Right lung (tissue), 5 donors: ENCODE measurements around the gene PRKCE. TPM values are rescaled to one million over a fixed set of nuclear protein-coding genes. Genes with fewer than 3 reads are reported as not detected.
A peak's percentile ranks its signal among the peaks of the same experiment; 100 is the strongest.
"Not testable (repeated sequence)": the region's sequence is repeated elsewhere in the genome, so short reads cannot be mapped to it uniquely, and the experiment has no call there.

Source experiments
- DNase-seq, 2 donors: peaks; one replicate each; pipeline ENCODE4 v3.0.0-alpha.2; 2013
- polyA plus RNA-seq, 5 donors: library from polyadenylated mRNA; unstranded; fragments of 120-200 nt; gene quantifications; one replicate each; pipeline versions ENCODE4 v1.2.1 to v1.2.3, GENCODE V29; 2013; ENCODE audit warnings: inconsistent platforms in 1 of 5, low replicate concordance in 1 of 5; ENCODE audit not compliant: insufficient read length in 5 of 5, insufficient read depth in 1 of 5

Gene PRKCE
- polyA plus RNA-seq, 5 donors = 12.5 to 14.5 (median 12.8) TPM

DNA sequence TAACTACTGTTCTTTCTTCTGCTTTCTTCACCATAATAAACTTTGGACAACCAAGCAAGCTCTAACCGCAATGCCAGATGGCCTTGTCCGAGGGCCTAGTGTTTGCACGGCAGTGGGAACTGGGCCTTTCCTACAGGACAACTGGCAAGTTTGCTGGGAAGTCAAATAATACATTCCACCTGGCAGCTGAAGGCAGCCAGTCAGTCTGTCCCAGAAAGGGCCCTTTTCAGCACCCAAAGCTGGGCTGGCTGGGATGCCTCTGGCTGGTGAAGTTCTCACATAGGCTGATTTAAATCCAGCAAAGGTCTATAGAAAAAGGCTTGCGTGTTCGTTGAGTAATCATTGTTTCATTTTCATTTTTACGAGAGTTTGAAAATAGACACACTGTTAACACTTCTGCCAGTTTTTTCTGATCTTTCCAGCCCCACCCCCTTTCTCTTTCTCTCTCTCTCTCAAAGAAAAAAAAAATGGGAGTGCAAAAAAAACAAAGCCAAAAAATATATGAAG is 535.7 kb downstream of the PRKCE start:
- DNase-seq = peak in 1 of 2 donors; percentile 43

DNA sequence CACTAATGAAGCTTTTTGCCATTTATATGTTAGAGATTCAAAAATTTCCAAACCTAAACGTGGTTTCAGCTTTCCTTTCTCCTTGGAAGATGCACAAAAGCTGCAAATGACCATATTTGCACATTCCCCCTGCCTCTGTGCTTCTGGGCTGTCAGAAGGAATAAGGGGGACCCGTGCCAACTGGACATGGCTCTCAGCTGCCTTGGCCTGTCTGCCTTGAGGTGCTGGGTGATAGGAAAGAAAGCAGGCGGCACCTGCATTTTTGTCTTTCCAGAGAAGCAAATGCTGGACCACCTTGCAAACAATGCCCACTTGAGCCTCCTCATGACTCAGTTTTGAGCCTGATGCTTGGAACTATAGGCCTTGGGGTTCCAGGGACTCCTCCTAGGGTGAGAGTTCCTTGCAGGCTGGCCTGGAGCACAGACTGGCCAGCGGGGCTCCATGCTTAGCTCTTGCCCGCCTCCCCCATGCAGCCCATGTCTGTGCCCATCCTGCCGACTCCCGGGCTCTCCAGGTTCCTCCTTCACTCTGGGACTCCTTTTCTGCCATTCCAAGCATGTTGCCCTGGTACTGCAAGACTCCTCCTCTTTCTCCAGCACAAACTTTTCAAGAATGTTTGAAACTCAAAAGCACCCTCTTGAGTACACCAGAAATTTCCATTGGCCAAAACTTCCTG is 536.7 kb downstream of the PRKCE start:
- no peak for DNase-seq

DNA sequence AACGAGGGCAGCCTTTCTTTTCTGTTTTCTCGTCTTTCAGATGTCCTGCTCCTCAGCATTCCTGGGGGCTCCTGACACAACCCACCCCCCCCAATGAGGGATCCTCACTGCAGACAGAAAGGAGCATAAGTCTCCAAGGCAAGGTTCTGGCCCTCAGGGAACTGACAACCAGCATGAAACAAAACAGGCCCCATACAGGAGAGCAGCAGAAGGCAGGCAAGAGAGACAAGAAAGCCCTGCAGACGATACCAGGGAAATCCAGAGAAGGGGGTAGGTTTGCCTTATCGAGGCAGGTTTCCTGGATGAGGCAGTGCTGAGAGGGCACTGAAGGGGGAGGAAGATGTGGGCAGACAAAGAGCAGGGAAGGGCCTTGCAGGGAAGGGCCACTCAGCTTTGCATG is 541.9 kb downstream of the PRKCE start:
- no peak for DNase-seq

DNA sequence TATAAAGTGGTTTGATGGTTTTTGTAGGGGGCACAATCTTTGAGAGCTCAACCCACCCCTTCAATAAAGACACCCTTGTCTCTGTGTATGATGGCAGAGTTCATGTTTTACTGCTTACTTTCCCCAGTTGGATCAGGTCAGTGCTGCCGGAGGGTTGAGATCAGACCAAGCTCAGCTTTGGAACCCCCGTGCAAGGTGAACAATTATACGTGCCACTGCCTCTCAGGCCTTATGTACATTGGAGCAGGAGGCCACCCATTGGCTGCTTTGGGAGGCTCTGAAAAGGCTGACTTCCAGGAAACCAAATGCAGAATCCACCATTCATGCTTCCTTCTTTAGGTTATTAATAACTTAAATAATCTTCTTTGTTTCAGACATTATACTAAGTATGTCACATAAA is 542.4 kb downstream of the PRKCE start:
- DNase-seq = no peak

DNA sequence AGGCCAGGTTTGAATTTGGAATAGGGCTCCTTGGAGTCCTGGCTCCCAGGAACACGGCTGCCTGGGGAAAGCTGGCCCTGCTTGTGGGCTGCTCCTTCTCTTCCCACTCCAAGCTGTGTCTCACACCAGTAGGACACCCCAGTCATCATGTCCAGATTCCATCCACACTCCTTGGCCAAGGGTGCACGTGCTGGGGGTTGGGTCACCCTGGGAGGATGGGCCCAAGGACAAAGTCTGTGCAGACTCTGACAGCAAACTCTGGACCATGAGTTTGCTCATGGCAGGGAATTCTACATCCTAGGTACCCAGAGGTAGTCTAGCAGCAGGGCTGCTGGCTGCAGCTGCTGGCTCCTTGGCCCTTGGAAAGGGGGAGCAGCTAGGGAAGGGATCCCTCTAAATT is 543.4 kb downstream of the PRKCE start:
- DNase-seq = no peak

DNA sequence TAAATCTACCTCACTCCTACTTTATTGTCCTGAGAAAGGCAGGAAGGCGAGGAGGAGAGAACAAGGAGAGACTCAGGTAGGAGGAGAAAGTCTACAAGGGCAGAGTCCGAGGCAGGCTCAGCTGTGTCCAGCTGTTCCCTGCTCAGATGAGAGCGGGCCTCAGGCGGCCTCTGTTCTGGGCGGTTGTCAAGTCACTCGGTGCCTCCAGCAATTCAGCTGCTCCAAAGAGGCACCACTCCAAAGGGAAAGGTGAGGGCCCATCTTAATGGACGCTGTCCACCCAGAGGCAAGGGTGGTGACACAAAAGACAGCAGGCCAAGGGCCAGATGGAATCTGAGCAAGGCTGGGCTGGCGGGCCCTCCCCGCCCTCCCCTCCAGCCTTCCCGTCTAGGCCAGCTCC is 544.3 kb downstream of the PRKCE start:
- DNase-seq = no peak

DNA sequence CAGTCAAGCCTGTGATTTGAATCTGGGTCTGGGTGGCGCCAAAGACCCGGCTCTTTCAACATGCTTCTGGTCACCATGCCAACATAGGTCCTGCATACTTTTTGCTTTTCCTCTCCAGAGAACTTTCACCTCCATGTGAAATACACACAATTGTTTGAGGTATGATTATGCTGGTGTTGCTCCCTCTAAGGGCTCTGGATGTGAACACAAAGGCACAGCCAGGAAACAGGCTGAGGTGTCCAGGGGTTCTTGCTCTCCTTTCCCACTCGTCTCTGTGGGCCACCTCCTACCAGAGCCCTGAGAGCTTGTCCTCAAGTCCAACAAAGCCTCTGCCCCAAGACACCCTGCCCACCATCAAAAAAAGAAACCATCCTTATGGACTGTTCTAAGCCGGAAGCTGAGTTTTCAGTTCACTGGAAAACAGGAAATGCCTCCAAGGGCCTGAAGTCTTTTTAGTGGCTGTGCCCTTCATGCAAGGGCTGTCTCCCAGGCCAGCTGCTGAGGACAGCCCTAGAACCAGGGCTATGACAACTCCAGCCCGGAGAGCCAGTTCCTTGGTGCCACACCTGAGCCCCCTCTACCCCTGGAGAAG is 545.5 kb downstream of the PRKCE start:
- DNase-seq = no peak

DNA sequence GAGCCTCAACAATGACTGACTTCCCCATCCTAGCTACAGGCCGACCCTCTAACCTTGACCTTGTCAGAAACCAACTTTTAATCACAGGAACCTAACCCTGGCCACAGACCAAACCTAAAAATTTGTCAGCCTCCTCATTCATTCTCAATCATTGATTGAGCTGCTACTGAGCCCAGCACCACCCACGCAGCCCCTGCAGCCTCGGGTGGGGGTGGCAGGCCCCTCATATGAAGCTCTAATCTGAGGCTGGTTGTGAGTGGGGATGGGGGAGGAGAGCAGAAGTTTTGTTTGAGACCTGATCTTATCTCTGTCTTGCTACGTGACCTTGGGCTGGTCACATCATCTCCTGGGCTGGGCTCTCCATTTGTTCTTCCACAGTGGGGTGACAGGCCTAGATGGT is 546.2 kb downstream of the PRKCE start:
- no peak for DNase-seq

DNA sequence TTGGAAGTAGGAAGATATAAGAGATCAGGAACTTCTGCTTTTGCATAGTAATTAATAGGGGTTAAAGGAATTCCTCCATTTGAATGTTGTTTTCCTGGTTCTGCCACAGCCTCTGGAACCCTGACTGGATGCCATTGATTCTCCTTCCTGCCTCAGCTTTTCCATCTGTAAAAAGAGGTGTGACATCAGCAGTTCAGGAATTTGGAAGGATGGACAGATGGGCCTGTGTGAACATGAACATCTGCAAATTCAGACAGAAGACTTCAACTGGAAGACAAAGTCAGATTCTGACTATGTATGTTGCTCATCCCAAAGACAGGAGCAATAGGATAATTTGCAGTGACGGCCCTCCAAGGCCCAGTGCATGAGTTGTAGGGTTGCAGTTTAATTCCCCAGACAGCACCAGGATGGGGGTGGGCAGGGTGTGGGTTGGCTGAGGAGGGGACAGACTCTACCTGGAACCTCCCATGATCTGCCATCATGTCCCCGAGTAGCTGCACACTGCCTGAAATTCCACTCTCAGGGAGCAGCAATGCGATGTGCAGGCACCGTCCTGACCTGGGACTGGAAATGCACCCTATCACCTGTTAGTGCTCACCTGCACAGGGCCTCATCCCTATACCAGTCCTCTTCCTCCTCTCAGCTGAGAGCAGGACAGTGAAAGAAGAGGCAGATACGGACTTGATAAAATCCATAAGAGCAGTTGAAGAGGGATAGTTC is 546.8 kb downstream of the PRKCE start:
- DNase-seq = no peak

DNA sequence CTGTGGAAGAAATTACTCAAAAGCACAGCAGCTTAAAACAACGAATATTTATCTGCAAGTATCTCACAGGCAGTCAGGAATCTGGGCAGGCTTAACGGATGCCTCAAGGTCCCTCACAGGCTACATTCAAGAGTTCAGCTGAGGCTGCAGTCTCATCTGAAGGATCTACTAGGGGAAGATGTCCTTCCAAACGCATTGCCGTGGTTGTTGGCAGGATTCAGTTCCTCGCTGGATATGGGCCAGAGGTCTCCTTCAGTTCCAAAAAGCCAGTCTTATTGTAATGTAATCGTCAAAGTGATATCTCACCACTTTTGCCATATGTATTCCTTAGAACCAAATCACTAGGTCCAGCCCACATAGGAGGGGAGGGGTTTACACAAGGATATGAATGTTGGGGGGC is 547.5 kb downstream of the PRKCE start:
- no peak for DNase-seq

DNA sequence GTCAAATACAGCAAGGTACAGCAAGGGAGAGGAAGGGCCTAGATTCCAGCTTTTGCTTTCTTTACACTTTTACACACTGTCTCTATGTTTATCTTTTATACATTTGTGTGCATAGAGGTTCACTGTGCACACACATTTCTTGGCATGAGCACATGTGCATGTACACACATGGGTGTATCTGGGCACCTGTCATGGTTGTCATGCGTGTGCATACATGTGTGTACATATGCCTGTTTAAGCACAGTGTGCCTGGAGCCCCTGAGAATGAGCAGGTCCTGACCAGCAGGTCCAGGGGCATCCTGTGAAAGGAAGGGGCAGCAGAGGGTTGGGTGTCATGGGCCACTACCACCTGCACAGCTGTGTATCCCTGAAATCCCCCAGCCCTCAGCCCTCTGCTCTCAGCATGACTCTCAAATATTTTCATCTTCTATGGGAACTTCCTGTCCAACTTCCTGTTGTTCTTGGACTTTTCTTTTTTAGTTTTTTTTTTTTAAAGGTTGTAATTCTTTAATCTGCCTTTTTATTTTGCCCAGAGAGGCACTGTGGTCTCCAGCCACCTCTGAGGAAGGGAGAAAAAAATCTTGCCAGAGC is 548.7 kb downstream of the PRKCE start:
- no peak for DNase-seq

DNA sequence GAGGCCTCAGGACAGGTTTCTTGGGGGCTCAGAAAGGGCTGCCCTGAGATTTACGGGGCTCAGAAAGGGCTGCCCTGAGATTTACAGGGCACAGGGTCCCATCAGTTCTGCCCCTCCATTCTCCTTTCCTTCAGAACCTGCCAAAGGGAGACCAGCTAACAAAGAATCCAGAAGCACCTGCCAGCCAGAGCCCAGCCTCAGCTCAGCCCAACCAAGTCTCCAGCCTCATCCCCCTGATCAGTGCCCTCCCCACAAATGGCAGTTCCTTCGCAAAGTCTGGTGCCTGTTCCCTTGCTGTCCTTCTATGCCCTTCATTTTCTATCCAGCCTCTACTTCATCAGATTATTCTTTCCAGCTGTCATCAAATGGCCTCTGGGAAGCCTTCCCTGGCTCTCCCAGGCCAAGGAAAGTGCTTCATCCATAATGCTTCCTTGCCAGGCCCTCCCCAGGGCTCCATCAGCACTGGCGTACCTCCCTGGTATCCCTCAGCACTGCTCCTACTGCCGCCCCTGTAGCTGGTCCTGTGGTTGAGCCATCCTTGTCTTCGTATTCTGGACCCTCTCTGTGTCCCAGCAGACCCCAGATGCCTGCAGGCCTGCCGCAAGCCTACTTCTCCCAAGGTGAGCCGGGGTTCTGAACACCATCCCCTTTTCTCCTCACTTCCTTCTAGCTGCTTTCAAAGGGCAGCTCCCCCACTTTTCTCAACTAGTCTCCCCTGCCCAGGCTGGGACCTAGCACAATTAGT is 549.6 kb downstream of the PRKCE start:
- DNase-seq = no peak

DNA sequence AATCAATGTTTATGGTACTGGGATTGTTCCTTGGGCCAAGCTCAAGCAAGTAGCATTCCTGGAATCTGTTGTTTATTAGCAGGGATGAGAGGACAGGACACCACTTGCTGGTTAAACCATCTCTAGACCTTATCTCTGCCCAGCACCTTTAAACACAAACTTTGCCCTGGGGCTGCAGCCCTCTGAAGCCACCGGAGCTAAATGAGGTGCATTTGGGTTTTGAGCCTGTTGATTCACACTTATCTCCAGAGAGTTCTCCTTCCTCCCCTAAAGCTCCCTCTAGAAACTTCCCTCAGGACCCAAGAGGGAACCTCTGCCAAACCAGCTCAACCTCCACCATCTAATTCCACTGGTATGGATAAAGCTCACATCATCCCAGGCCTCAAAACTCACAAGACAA is 551.0 kb downstream of the PRKCE start:
- no peak for DNase-seq

DNA sequence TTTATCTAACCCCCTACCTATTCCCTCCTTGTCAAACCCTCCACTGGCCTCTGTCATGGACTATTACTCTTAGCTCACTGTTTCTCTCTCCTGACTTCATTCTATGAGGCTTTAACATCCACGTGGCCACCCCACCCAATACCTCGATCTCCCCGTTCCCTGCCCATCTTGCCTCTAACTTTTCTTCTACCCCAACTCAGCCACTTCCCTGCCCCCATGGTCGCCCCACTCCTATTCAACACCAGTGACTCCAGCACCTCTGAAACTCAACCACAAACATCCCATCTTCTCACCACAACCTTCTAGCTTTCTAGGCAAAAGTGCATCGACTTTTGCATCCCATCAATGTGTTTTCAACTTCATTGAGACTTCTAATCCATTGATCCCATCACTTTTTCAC is 551.5 kb downstream of the PRKCE start:
- DNase-seq = no peak

DNA sequence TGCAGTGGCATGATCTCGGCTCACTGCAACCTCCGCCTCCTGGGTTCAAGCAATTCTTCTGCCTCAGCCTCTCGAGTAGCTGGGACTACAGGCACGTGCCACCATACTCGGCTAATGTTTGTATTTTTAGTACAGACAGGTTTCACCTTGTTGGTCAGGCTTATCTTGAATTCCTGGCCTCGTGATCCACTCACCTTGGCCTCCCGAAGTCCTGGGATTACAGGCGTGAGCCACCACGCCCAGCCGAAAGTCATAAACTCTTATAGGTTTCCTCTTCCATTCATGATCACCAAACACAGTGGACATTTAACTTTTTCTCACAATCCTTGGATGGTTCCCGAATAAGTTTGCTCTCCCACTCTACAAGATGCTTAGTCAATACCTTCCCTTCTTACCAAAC is 552.2 kb downstream of the PRKCE start:
- not testable (repeated sequence) for DNase-seq

DNA sequence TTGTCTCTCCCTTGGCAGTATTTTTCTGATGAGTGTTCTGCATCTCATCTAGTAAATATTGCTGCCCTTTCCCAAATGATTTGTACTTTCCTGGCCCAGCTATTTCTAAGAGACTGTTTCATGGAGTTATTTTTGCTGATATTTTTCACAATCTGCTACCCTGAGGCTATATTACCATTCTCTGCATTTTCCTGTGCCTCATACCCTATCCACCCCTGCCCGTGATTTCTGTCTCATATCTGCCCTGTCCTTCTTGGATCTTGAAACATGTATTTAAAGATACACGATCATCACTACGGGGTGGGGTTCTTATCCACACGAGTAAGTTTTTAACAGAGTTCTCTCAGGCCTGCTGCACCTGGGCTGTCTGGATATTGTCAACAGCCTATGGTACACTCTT is 556.1 kb downstream of the PRKCE start:
- DNase-seq = no peak

DNA sequence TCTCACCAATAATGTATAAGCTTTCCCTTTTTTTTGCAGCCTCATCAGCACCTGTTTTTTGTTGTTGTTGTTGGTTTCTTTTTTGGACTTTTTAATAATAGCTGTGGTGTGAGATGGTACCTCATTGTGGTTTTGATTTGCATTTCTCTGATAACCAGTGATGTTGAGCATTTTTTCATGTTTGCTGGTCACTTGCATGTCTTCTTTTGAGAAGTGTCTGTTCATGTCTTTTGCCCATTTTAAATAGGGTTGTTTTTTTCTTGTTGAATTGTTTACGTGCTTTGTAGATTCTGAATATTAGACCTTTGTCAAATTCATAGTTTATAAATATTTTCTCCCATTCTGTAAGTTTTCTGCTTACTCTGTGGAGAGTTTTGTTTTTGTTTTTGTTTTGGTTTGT is 557.3 kb downstream of the PRKCE start:
- DNase-seq = no peak

DNA sequence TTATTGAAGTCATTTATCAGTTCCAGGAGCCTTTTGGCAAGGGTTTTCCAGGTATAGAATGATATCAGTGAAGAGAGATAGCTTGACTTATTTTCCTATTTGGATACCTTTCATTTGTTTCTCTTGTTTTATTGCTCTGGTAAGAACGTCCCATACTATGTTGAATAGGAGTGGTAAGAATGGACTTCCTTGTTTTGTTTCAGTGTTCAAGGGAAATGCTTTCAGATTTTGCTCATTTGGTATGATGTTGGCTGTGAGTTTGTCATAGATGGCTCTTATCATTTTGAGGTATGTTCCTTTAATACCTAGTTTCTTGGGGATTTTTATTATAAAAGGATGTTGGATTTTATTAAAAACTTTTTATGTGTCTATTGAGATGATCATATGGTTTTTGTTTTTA is 558.6 kb downstream of the PRKCE start:
- DNase-seq = no peak

DNA sequence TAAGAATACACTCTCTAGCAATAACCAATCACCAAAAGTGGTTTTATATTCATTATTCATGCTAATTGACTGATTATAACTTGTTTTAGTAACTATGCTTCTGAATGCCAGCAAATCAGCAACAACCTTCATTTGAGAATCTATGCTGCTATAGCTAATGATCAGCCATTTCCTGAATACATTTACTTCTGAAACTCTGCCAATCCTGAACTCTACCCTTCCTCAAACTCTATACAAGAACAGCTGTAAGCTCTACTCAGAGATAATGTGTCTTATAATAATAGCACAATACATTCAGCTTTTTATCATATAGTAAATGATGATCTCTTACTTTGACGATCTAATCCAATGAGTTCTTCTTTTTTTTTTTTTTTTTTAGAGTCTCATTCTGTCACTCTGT is 560.0 kb downstream of the PRKCE start:
- DNase-seq = no peak

DNA sequence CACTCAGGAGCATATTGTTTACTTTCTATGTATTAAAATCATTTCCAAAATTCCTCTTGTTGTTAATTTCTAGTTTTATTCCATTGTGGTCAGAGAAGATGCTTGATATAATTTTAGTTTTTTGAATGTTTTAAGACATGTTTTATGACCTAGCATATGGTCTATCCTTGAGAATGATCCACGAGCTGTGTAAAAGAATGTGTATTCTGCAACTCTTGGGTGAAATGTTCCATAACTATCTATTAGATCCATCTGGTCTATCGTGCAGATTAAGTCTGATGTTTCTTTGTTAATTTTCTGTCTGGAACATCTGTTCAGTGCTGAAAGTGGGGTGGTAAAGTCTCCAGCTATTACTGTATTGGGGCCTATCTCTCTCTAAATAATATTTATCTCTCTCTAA is 562.4 kb downstream of the PRKCE start:
- no peak for DNase-seq

DNA sequence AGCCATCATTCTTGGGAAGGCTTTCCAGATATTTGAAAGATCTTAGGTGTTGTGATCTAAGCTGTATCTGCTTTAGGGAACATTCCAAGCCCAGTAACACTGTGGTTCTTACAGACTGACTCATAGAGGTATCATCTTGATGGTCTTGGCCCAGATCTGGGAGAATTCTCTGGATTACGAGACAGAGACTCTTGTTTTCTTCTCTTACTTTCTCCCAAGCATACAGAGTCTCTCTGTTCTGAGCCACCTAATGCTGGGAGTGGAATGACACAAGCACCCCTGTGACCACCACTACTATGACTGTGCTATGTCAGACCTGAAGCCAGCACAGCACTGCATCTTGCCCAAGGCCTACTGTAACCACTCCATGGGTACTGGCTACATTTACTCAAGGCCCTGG is 564.7 kb downstream of the PRKCE start:
- DNase-seq = no peak

DNA sequence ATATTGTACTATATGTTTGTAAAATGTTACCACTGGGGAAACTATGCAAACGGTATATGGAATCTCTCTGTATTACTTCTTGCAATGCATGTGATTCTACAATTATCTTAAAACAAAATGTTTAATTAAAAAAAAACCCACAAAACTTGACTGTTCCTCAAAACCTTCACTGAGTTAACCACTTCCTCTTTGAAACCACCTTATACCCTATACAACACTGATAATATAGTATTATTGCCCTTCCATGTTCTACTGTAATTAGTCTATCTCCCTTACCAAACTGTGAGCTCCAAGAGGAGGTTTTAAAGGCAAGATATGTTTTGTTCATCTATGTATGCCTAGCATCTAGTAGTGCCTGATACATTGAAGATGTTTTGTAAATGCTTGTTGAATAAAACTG is 572.0 kb downstream of the PRKCE start:
- not testable (repeated sequence) for DNase-seq
